Neural cell (in vitro differentiated cells): ENCODE results near the gene HYAL1. TPM values are rescaled to one million over a fixed set of nuclear protein-coding genes. Genes with fewer than 3 reads are reported as not detected.

Experiments used
- polyA plus RNA-seq: library from polyadenylated mRNA; depleted of rRNA; stranded (reverse); fragments of >200 nt; gene quantifications from 2 replicates; pipeline ENCODE4 v1.2.3, GENCODE V29; 2014

The HYAL1 gene
- polyA plus RNA-seq, 1 donor from 2014 or later, result 2.2 TPM

Other genes with a start within 250 kb of the HYAL1 start
- gene RBM5, start 214.7 kb downstream of the HYAL1 start, polyA plus RNA-seq, result 632 and 695 TPM in 2 replicates
- gene SEMA3F, start 148.2 kb downstream of the HYAL1 start, polyA plus RNA-seq, result 17.0 and 20.4 TPM in 2 replicates
- gene GNAT1, start 112.0 kb downstream of the HYAL1 start, polyA plus RNA-seq, result not detected in 2 replicates
- 0.66 TPM in 1 of 2 replicates, not detected in the other for gene SLC38A3, start 98.3 kb downstream of the HYAL1 start, polyA plus RNA-seq
- 81.6 and 101 TPM in 2 replicates for gene GNAI2, start 67.4 kb downstream of the HYAL1 start, polyA plus RNA-seq
- gene SEMA3B, start 34.4 kb downstream of the HYAL1 start, polyA plus RNA-seq, result 7.8 and 9.6 TPM in 2 replicates
- not detected in 2 replicates for gene LSMEM2, start 24.5 kb downstream of the HYAL1 start, polyA plus RNA-seq
- gene IFRD2, start 11.1 kb downstream of the HYAL1 start, polyA plus RNA-seq, result 41.8 and 76.4 TPM in 2 replicates
- 8.8 and 9.1 TPM in 2 replicates for gene HYAL3, start 4.2 kb downstream of the HYAL1 start, polyA plus RNA-seq
- gene NAA80, start 4.2 kb downstream of the HYAL1 start, polyA plus RNA-seq, result 4.6 and 5.3 TPM in 2 replicates
- gene HYAL2, start 19.2 kb upstream of the HYAL1 start, polyA plus RNA-seq, result 116 and 138 TPM in 2 replicates
- gene TUSC2, start 24.6 kb upstream of the HYAL1 start, polyA plus RNA-seq, result 88.8 and 106 TPM in 2 replicates
- 51.4 and 54.0 TPM in 2 replicates for gene RASSF1, start 37.3 kb upstream of the HYAL1 start, polyA plus RNA-seq
- 5.0 and 5.2 TPM in 2 replicates for gene ZMYND10, start 42.2 kb upstream of the HYAL1 start, polyA plus RNA-seq
- gene NPRL2, start 47.2 kb upstream of the HYAL1 start, polyA plus RNA-seq, result 118 and 128 TPM in 2 replicates
- 21.2 and 28.9 TPM in 2 replicates for gene CYB561D2, start 47.3 kb upstream of the HYAL1 start, polyA plus RNA-seq
- gene TMEM115, start 55.9 kb upstream of the HYAL1 start, polyA plus RNA-seq, result 17.8 and 24.7 TPM in 2 replicates
- gene CACNA2D2, start 200.1 kb upstream of the HYAL1 start, polyA plus RNA-seq, result 7.8 and 11.4 TPM in 2 replicates